NCI-H524 (cell line): ENCODE data around the gene GPR108.
"Not testable (repeated sequence)": the region's sequence is repeated elsewhere in the genome, so short reads cannot be mapped to it uniquely, and the experiment has no call there.

Source experiments
- DNase-seq, 2 experiments: peaks; one replicate each; lab custom pipeline; 2025; lab: John Stamatoyannopoulos, UW

Gene GPR108

GRCh38 chr19:6761053-6761676 is 23.8 kb upstream of the GPR108 start:
- DNase-seq = peak in 1 of 2 experiments; percentile 28

GRCh38 chr19:6760606-6761005 is 23.2 kb upstream of the GPR108 start:
- no peak for DNase-seq

- DNase-seq = no peak
Observed at GRCh38 chr19:6754653-6755463, 17.5 kb upstream of the GPR108 start.

GRCh38 chr19:6754136-6754535 is 16.8 kb upstream of the GPR108 start:
- no peak for DNase-seq

- DNase-seq = no peak
Observed at GRCh38 chr19:6753178-6754031, 16.0 kb upstream of the GPR108 start.

GRCh38 chr19:6752256-6753177 is 15.1 kb upstream of the GPR108 start:
- no peak for DNase-seq

- no peak for DNase-seq
Observed at GRCh38 chr19:6751189-6751588, 13.8 kb upstream of the GPR108 start.

- no peak for DNase-seq
Observed at GRCh38 chr19:6750062-6750461, 12.7 kb upstream of the GPR108 start.

GRCh38 chr19:6748543-6748942 is 11.2 kb upstream of the GPR108 start:
- not testable (repeated sequence) for DNase-seq

GRCh38 chr19:6745965-6746364 is 8.6 kb upstream of the GPR108 start:
- DNase-seq = no peak

GRCh38 chr19:6744381-6745301 is 7.3 kb upstream of the GPR108 start:
- no peak for DNase-seq

- no peak for DNase-seq
Observed at GRCh38 chr19:6743714-6744380, 6.5 kb upstream of the GPR108 start.

- DNase-seq = no peak
Observed at GRCh38 chr19:6743066-6743465, 5.7 kb upstream of the GPR108 start.

GRCh38 chr19:6740589-6741343 is 3.4 kb upstream of the GPR108 start:
- peak in 1 of 2 experiments; percentile 52 for DNase-seq

GRCh38 chr19:6739883-6740588 is 2.7 kb upstream of the GPR108 start:
- peak in 1 of 2 experiments; percentile 47 for DNase-seq

GRCh38 chr19:6739390-6739882 is 2.1 kb upstream of the GPR108 start, which contains the start of gene TRIP10:
Gene TRIP10, plus strand, starts transcription at chr19:6739680. Its CDS starts 82 bp downstream, at chr19:6739762.
- peak; percentile 77 to 86 for DNase-seq

- DNase-seq = peak; percentile 93 to 97
Observed at GRCh38 chr19:6738787-6739389, 1.5 kb upstream of the GPR108 start.
